ENCODE data around the gene KRT16.
"Not testable (repeated sequence)": the region's sequence is repeated elsewhere in the genome, so short reads cannot be mapped to it uniquely, and the experiment has no call there.

KRT16 gene

GRCh38 chr17:41626028-41626913 lies 13.7 kb upstream of the KRT16 start:
- H3K27ac Mint-ChIP-seq; H3K4me3 Mint-ChIP-seq; H3K27me3 Mint-ChIP-seq; H3K9me3 Mint-ChIP-seq (ENCODE audit: low read depth); H3K36me3 Mint-ChIP-seq; H3K4me1 Mint-ChIP-seq (ENCODE audit: low read depth): not testable (repeated sequence)

GRCh38 chr17:41625602-41626001 lies 13.0 kb upstream of the KRT16 start:
- Mint-ChIP-seq H3K4me1 (ENCODE audit: low read depth) (no peaks in the 10 kb centered on the region), H3K27me3 (peaks cover 2% of the 10 kb centered on the region), H3K4me3 (no peak overlapping the region), H3K9me3 (ENCODE audit: low read depth) (no peaks in the 10 kb centered on the region), H3K27ac (no peak overlapping the region), H3K36me3 (no peaks in the 10 kb centered on the region)

GRCh38 chr17:41624208-41625101 lies 11.9 kb upstream of the KRT16 start, which contains the start of gene KRT17:
KRT17 (minus strand) TSS chr17:41624575; CDS start chr17:41624509, 66 bp downstream.
- Mint-ChIP-seq H3K4me3 (no peak within 1 kb of the TSS), H3K27ac (no peak within 1 kb of the TSS), H3K36me3 (no peaks in the 10 kb centered on the region), H3K4me1 (ENCODE audit: low read depth) (no peaks in the 10 kb centered on the region), H3K9me3 (ENCODE audit: low read depth) (no peaks in the 10 kb centered on the region), H3K27me3 (peaks cover 6% of the 10 kb centered on the region)

GRCh38 chr17:41623184-41623861 lies 10.8 kb upstream of the KRT16 start:
- not testable (repeated sequence) for H3K4me3 Mint-ChIP-seq; H3K9me3 Mint-ChIP-seq (ENCODE audit: low read depth); H3K4me1 Mint-ChIP-seq (ENCODE audit: low read depth); H3K27me3 Mint-ChIP-seq; H3K36me3 Mint-ChIP-seq; H3K27ac Mint-ChIP-seq

GRCh38 chr17:41622340-41623183 lies 10.0 kb upstream of the KRT16 start:
- H3K36me3 Mint-ChIP-seq; H3K9me3 Mint-ChIP-seq (ENCODE audit: low read depth); H3K4me1 Mint-ChIP-seq (ENCODE audit: low read depth); H3K4me3 Mint-ChIP-seq; H3K27me3 Mint-ChIP-seq; H3K27ac Mint-ChIP-seq: not testable (repeated sequence)

GRCh38 chr17:41621916-41622315 lies 9.3 kb upstream of the KRT16 start:
- Mint-ChIP-seq H3K9me3 (ENCODE audit: low read depth) (no peaks in the 10 kb centered on the region), H3K4me1 (ENCODE audit: low read depth) (no peaks in the 10 kb centered on the region), H3K27ac (no peak overlapping the region), H3K4me3 (no peak overlapping the region), H3K27me3 (peaks cover 3% of the 10 kb centered on the region), H3K36me3 (no peaks in the 10 kb centered on the region)

- not testable (repeated sequence) for H3K4me1 Mint-ChIP-seq (ENCODE audit: low read depth); H3K9me3 Mint-ChIP-seq (ENCODE audit: low read depth); H3K36me3 Mint-ChIP-seq; H3K27ac Mint-ChIP-seq; H3K27me3 Mint-ChIP-seq; H3K4me3 Mint-ChIP-seq
Measured at GRCh38 chr17:41621435-41621817, 8.9 kb upstream of the KRT16 start.

GRCh38 chr17:41620583-41621434 lies 8.2 kb upstream of the KRT16 start:
- Mint-ChIP-seq H3K4me3 (no peak overlapping the region), H3K27ac (no peak overlapping the region), H3K36me3 (no peaks in the 10 kb centered on the region), H3K27me3 (peaks cover 3% of the 10 kb centered on the region), H3K9me3 (ENCODE audit: low read depth) (no peaks in the 10 kb centered on the region), H3K4me1 (ENCODE audit: low read depth) (no peaks in the 10 kb centered on the region)

- H3K4me1 Mint-ChIP-seq (ENCODE audit: low read depth); H3K27ac Mint-ChIP-seq; H3K9me3 Mint-ChIP-seq (ENCODE audit: low read depth); H3K27me3 Mint-ChIP-seq; H3K4me3 Mint-ChIP-seq; H3K36me3 Mint-ChIP-seq: not testable (repeated sequence)
Measured at GRCh38 chr17:41619927-41620582, 7.5 kb upstream of the KRT16 start.

- Mint-ChIP-seq H3K27ac (no peak overlapping the region), H3K27me3 (peaks cover 5% of the 10 kb centered on the region), H3K4me1 (ENCODE audit: low read depth) (no peaks in the 10 kb centered on the region), H3K4me3 (no peak overlapping the region), H3K36me3 (no peaks in the 10 kb centered on the region), H3K9me3 (ENCODE audit: low read depth) (no peaks in the 10 kb centered on the region)
Measured at GRCh38 chr17:41619036-41619926, 6.7 kb upstream of the KRT16 start.

- Mint-ChIP-seq H3K4me3 (no peak overlapping the region), H3K4me1 (ENCODE audit: low read depth) (no peaks in the 10 kb centered on the region), H3K27me3 (peaks cover 5% of the 10 kb centered on the region), H3K36me3 (no peaks in the 10 kb centered on the region), H3K9me3 (ENCODE audit: low read depth) (no peaks in the 10 kb centered on the region), H3K27ac (no peak overlapping the region)
Measured at GRCh38 chr17:41618341-41619035, 5.9 kb upstream of the KRT16 start.

GRCh38 chr17:41617698-41618097 lies 5.1 kb upstream of the KRT16 start:
- H3K27ac Mint-ChIP-seq: no peak overlapping the region
- peaks cover 5% of the 10 kb centered on the region for H3K27me3 Mint-ChIP-seq
- no peaks in the 10 kb centered on the region for H3K36me3 Mint-ChIP-seq
- H3K4me3 Mint-ChIP-seq: no peak overlapping the region
- no peaks in the 10 kb centered on the region for H3K4me1 Mint-ChIP-seq (ENCODE audit: low read depth)
- H3K9me3 Mint-ChIP-seq (ENCODE audit: low read depth): no peaks in the 10 kb centered on the region
